Stimulated activated CD8-positive, alpha-beta memory T cell treated with anti-CD3 and anti-CD28 coated beads, Interleukin-7, amount 100 ng/mL, for 24 hours (primary cell): Measurements from ENCODE around the gene HOPX.
"Not testable (repeated sequence)": the region's sequence is repeated elsewhere in the genome, so short reads cannot be mapped to it uniquely, and the experiment has no call there.

Experiments used
- DNase-seq: peaks from one replicate; pipeline ENCODE4 v3.0.0-alpha.2; 2020; ENCODE audit warnings: low read depth

The HOPX gene

DNA sequence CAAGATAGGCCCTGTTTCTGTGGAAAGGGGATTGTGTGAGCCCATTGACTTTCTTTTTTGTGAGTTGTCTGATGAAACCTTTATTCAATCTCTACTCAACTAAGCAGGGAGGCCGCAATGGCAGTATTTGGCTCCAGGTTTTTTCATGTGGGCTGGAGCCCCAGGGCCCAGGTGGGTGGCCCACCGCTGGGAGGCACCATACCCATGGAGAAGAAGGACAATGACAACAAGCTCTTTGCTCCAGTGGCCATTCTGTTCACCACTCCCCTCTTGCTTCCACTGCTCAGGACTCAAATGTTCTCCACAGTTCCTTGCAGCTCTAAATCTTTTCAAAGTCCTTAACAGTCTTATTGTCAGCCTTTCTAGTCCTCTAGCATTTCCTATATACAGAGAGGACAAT is 54.1 kb downstream of the HOPX start:
- DNase-seq: no peak

DNA sequence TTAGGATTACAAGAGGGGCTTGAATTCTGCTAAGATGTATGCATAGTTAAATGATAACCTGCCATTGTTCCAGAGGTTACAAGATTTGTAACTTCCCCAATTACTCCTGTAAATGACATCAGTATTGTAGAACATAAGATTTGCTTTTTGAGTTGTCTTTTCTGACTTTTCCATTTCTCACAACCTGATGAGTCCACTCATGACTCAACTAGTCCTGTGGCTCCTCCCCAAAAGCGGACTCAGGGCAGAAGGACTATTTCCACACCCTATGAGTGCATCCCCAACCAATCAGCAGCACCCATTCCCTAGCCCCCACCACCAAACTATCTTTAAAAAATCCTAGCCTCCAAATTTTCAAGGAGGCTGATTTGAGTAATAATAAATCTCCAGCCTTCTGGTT is 54.7 kb downstream of the HOPX start:
- DNase-seq: no peak

- no peak for DNase-seq
Measured at GRCh38 chr4:56622176-56622575, 58.9 kb downstream of the HOPX start.

DNA sequence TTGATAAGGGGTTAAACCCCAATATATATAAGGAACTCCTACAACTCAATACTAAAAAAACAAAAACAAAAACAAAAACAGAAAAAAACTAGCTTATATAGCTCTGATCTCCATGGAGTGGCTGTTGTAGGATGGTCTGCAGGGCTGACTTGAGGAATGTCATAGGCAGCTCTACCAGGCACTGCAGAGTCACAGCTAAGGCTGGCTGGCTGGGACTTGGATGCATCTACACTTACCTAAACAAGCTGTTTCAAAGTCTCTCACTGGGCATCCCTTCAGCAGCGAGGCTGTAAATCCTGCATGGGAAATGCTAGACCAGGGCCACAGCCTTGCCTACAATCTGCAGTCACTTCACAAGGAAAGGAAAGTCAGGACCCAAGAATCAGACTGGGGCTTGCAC is 61.3 kb downstream of the HOPX start:
- DNase-seq: no peak

GRCh38 chr4:56619160-56619559 is 61.9 kb downstream of the HOPX start:
- no peak for DNase-seq

DNA sequence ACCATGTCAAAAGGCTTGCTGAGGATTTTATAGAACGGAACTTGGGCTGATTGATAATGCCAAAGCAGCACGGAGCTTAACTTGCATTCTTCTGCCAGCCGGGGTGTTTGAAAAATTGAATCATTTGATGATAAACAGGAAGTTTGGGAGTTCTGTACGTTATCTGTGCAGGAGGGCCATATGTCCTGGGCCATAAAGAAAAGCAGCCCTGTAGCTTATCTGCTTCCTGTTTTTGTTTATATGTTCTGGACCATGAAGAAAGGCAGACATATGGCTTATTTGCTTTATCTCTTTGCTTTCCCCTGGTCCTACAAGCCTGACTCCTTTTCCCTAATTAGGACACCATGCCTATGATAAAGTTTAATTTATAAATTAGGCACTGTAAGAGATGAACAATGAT is 62.4 kb downstream of the HOPX start:
- no peak for DNase-seq

DNA sequence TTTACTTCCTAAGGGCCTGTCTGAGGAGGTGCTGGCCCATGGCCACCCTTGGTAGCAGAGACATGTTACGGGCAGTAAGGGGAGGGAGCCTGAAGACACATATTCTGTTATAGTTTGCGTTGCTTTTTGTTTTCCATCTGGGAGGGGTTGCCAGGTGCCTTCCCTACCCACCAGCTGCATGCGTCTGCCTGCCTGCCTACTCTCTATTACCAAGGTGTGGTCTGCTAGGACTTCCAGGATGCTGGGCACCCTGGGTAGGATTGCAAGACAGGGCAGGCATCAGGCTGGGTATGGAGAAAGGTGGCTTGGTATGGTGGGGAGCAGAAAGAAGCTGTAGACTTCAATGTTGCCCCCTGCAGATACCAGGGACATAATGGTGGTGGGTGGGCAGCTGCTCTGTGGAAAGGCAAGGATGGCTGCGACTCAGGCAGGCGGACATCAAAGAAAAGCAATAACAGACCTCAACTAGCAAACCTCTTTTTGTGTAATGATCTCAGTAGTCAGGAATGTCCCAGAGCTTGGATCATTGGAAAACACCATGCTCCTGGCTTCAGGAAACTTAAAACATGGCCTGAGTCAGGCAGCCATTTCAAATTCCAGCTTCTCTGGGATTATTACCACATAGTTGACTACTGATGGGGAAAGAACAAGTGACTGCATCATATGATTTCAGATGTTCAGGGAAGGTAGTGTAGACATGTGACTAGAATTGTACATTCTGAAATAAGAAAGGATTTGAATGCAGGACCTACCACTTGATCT is 67.8 kb downstream of the HOPX start:
- no peak for DNase-seq

GRCh38 chr4:56612282-56612681 is 68.8 kb downstream of the HOPX start:
- DNase-seq: no peak

GRCh38 chr4:56611501-56611900 is 69.6 kb downstream of the HOPX start:
- no peak for DNase-seq

- DNase-seq: not testable (repeated sequence)
Measured at GRCh38 chr4:56610170-56610569, 70.9 kb downstream of the HOPX start.

- DNase-seq: no peak
Measured at GRCh38 chr4:56607926-56608325, 73.2 kb downstream of the HOPX start.

DNA sequence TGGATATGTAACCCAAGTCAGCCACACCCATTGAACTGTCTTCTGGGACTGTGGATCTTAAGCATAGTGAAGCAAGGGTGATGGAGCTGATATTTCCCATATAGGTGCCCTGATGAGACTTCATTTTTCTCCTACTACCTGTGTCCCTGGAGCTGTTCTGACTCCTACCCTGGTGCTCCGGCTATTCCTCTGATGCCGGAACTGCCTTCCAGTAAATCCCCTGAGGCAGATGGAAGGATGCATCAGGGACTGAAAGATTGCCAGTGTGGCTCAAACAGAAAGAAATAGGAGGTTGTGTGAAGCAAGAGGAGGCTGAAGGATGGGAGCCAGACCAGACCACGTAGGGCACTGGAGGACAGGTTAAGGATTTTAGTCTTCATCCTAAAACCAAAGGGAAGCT is 74.7 kb downstream of the HOPX start:
- DNase-seq: no peak

- not testable (repeated sequence) for DNase-seq
Measured at GRCh38 chr4:56605464-56605863, 75.6 kb downstream of the HOPX start.

DNA sequence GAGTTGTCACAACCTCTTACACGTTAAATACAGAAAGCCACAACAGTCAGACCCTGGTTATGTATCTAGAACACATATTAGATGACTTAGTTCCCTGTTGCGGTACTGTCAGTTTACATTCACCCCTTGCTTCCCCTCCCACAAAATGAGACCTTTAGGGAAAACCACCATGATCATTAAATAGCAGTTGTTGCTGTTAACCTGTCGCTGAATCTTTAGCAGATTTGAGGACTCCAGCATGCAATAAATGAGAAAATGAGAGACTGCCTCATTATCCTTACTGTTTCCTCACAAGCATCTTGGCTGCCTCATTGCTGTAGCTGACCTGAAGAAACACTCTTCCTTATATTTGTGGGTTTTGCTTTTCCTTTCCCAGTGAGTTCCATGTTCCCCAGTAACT is 77.8 kb downstream of the HOPX start:
- no peak for DNase-seq
